ENCODE results near the gene MED17. TPM values are rescaled to one million over a fixed set of nuclear protein-coding genes. Genes with fewer than 3 reads are reported as not detected.
A peak's percentile ranks its signal among the peaks of the same experiment; 100 is the strongest.

MED17 gene
- total RNA-seq, 1 donor from 2014 or later: 12.6 TPM

DNA sequence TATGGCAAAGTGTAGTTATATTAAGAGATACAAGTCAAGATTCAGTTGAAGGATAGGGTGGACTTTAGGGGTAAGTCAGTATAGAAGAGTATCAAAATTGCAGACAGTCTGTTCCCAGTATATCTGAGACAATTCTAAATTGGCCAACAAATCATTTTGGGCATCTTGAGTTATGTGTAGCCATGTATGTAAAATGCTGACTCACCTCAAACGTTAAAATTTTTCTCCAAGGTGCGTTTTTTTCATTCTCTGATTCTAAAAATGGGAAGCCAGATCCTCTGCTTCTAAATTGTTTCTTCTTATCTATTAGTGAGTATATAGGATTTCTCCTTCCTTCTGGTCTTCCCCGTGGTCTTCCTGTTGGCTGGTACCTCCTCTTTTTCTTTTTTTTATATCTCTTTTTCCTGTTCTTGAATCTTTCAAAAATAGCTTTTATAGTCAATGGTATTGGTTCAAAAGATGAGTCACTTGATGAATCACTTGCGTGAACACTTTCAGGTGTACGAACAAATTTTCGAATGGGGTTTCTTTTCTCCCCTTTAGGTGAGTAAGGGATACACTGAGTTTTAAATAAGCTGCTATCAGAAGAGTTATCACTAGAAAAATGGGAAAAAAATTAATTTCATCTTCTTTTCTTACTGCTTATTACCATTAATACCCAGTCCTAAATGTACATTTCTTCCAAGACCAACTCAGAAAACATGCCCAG is 46.0 kb upstream of the MED17 start:
- no peak for DNase-seq (ENCODE audit: low spot score in 2 of 2)
- Histone ChIP-seq H3K27me3 (no peaks in the 10 kb centered on the region), H3K4me1 (peaks cover 15 to 52% of the 10 kb centered on the region in 2 donors), H3K4me3 (peak overlapping the region; percentile 18 to 91), H3K27ac (peak overlapping the region; percentile 26 to 38), H3K9me3 (no peaks in the 10 kb centered on the region), H3K36me3 (peaks cover 41 to 63% of the 10 kb centered on the region in 2 donors)
- TF ChIP-seq CTCF (IDR thresholded peaks at IDR 0.05): no peak
- intact Hi-C loops (cut with DNase I): no loop called here

- peaks cover 15 to 52% of the 10 kb centered on the region in 2 donors for H3K4me1 ChIP-seq
- no peaks in the 10 kb centered on the region for H3K9me3 ChIP-seq
- peak overlapping the region in 1 of 2 donors; percentile 38 for H3K27ac ChIP-seq
- peaks cover 35 to 62% of the 10 kb centered on the region in 2 donors for H3K36me3 ChIP-seq
- no peak for DNase-seq (ENCODE audit: low spot score in 2 of 2)
- H3K27me3 ChIP-seq: no peaks in the 10 kb centered on the region
- no peak for TF ChIP-seq CTCF (IDR thresholded peaks at IDR 0.05)
- peak overlapping the region; percentile 18 to 91 for H3K4me3 ChIP-seq
- intact Hi-C loops (cut with DNase I): no loop called here
Measured at GRCh38 chr11:93738647-93739081, 45.4 kb upstream of the MED17 start.

- TF ChIP-seq CTCF (IDR thresholded peaks at IDR 0.05): no peak
- no peak for DNase-seq (ENCODE audit: low spot score in 2 of 2)
- Histone ChIP-seq H3K4me1 (peaks cover 15 to 50% of the 10 kb centered on the region in 2 donors), H3K36me3 (peaks cover 21 to 47% of the 10 kb centered on the region in 2 donors), H3K27ac (peak overlapping the region; percentile 93 to 94), H3K9me3 (no peaks in the 10 kb centered on the region), H3K27me3 (no peaks in the 10 kb centered on the region), H3K4me3 (peak overlapping the region; percentile 88 to 91)
- intact Hi-C loops (cut with DNase I): loop anchor here (1.0 to 10.0 kb wide), 6 partner anchors 44 to 752 kb away; partner anchors contain the start of genes ANKRD49, CEP295, MED17 and MRE11
Measured at GRCh38 chr11:93740031-93740729, 43.9 kb upstream of the MED17 start.

DNA sequence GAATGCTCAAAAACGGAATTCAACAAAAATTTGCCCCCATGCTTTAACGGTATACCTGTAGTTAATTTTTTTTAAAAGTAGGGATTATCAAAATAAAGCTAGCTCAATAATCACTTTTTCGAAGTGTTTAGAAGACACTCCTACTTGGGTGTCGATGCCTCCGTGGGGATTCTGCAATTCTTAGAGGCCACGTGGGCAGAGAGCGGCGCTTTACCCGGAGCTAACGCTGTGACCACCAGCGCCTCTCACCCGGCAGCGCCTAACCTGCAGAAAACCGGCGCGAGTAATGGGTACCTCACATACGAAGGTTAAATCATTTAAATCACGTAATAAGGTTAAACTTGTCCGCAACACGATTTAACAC is 43.4 kb upstream of the MED17 start:
- Histone ChIP-seq H3K27ac (peak overlapping the region; percentile 93 to 94), H3K4me3 (peak overlapping the region; percentile 88 to 91), H3K9me3 (no peaks in the 10 kb centered on the region), H3K36me3 (peaks cover 16 to 42% of the 10 kb centered on the region in 2 donors), H3K27me3 (no peaks in the 10 kb centered on the region), H3K4me1 (peaks cover 19 to 48% of the 10 kb centered on the region in 2 donors)
- intact Hi-C loops (cut with DNase I): loop anchor here (1.0 to 10.0 kb wide), 6 partner anchors 44 to 752 kb away; partner anchors contain the start of genes ANKRD49, CEP295, MED17 and MRE11
- peak in 1 of 3 experiments; percentile 1 for TF ChIP-seq CTCF (IDR thresholded peaks at IDR 0.05)
- DNase-seq (ENCODE audit: low spot score in 2 of 2): peak in 1 of 2 donors; percentile 74

DNA sequence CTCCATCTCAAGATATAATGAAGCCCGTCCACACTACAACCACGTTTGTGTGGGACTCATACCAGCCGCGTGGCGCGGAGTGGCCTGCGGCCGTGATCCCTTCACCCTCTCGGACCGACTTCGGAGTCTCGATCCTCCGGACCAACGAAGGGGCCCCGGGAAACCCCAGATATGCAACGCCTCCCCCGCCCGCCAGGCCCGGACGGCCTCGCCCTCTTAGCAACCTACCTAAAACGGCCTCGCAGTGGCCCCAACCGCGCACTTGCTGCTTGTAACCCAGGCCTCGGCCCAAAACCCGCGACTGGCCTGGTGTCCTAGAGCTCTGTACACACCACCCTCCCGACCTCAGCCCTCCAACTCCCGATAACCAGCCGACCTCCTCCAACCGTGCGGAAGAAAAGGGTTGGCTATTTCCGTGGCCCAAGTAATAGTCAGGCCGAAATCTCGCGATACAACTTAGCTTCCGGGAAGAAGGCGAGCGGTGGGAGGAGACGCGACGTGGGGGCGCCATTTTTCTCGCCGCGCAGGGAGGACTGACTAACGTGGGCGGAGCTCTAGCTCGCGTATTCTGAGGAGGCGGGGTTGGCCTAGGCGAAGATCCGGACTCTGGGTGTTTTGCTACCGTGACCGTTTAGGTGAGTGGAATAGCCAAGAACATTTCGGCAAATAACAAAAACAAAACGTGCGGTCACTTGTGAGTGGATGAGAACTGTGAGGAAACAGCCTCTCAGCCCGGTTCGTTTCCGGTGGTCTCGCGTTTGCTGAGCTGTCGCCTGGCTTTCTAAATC is 42.8 kb upstream of the MED17 start, which contains the start of the genes C11orf54 and TAF1D:
C11orf54 (plus strand) TSS at position 579 of the 788 bp plus-strand sequence. CDS start 5,722 bp downstream, outside the sequence.
TAF1D (minus strand) TSS at position 402 of the 788 bp plus-strand sequence. CDS start 2,191 bp downstream, outside the sequence.
- intact Hi-C loops (cut with DNase I): loop anchor here (5.0 to 10.0 kb wide), 5 partner anchors 79 to 751 kb away; partner anchors contain the start of genes ANKRD49, CEP295, MRE11 and PANX1
- Histone ChIP-seq H3K27ac (peak within 1 kb of the TSS; percentile 93 to 94), H3K9me3 (no peaks in the 10 kb centered on the region), H3K27me3 (no peaks in the 10 kb centered on the region), H3K4me3 (peak within 1 kb of the TSS; percentile 88 to 91), H3K36me3 (peaks cover 13 to 36% of the 10 kb centered on the region in 2 donors), H3K4me1 (peaks cover 19 to 45% of the 10 kb centered on the region in 2 donors)
- peak in 1 of 3 experiments; percentile 6 for TF ChIP-seq CTCF (IDR thresholded peaks at IDR 0.05)
- peak; percentile 91 to 99 for DNase-seq (ENCODE audit: low spot score in 2 of 2)

Data from ascending aorta (tissue), 2 donors.